Peyer's patch (tissue), 4 donors: Measurements from ENCODE around the gene TACC2.

ENCODE experiments used
- POLR2A ChIP-seq, 2 donors: fragments of 450-650 bp; IDR thresholded peaks; one replicate each; pipeline ENCODE4 v1.5.1; 2017; ENCODE audit warnings: antibody characterized with exemption in 2 of 2, mild to moderate bottlenecking in 2 of 2, moderate library complexity in 2 of 2
- TF ChIP-seq, protein P1 (sequence below), 6 experiments: fragments of 450-650 bp in 4 of 6; fragments of 200-600 bp in 2 of 6; sonication (generic) in 1 of 6; IDR thresholded peaks; one replicate each; pipeline ENCODE4 v1.5.1; 2017 to 2019; ENCODE audit warnings: antibody characterized with exemption in 6 of 6, mild to moderate bottlenecking in 3 of 6, moderate library complexity in 1 of 6

DNA sequence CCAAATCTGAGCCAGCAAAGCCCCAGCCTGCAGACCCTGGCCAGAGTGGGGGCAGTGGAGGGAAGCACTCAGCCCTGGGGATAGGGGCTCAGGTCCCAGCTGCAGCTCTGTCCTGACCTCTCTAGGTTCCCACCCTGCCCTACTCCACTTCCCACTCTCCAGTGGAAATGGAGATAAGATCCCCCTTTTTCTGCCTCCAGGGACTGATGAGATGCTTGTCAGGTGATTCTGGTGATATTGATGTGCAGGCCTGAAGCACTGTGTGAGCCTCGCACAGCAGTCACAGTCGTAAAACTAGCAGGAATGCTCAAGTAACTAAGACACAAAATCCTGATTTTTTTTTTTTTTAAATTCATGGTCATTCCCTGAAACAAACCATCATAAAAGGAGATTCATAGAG is 227.1 kb downstream of the TACC2 start:
- TF ChIP-seq, protein P1, sequence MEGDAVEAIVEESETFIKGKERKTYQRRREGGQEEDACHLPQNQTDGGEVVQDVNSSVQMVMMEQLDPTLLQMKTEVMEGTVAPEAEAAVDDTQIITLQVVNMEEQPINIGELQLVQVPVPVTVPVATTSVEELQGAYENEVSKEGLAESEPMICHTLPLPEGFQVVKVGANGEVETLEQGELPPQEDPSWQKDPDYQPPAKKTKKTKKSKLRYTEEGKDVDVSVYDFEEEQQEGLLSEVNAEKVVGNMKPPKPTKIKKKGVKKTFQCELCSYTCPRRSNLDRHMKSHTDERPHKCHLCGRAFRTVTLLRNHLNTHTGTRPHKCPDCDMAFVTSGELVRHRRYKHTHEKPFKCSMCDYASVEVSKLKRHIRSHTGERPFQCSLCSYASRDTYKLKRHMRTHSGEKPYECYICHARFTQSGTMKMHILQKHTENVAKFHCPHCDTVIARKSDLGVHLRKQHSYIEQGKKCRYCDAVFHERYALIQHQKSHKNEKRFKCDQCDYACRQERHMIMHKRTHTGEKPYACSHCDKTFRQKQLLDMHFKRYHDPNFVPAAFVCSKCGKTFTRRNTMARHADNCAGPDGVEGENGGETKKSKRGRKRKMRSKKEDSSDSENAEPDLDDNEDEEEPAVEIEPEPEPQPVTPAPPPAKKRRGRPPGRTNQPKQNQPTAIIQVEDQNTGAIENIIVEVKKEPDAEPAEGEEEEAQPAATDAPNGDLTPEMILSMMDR (IDR thresholded peaks at IDR 0.05): no peak
- TF ChIP-seq POLR2A (IDR thresholded peaks at IDR 0.05): no peak
